RCC 7860 (cell line): Measurements from ENCODE around the gene NELL2.
"Not testable (repeated sequence)": the region's sequence is repeated elsewhere in the genome, so short reads cannot be mapped to it uniquely, and the experiment has no call there.

Experiments used
- DNase-seq: peaks from one replicate; pipeline ENCODE4 v3.0.0-alpha.2; 2015; ENCODE audit warnings: low spot score
- FAIRE-seq: peaks from 2 replicates; lab custom pipeline; 2012; peaks lifted over from hg19 to GRCh38; lab: Jason Lieb, UNC

The NELL2 gene

GRCh38 chr12:44847888-44848702 lies 28.0 kb downstream of the NELL2 start:
- FAIRE-seq (no peak), DNase-seq (no peak)

- no peak for FAIRE-seq
- no peak for DNase-seq
Observed at GRCh38 chr12:44847403-44847802, 28.7 kb downstream of the NELL2 start.

GRCh38 chr12:44846826-44847225 lies 29.3 kb downstream of the NELL2 start:
- DNase-seq = no peak
- no peak for FAIRE-seq

- FAIRE-seq (no peak), DNase-seq (no peak)
Observed at GRCh38 chr12:44842669-44843068, 33.4 kb downstream of the NELL2 start.

GRCh38 chr12:44839785-44840184 lies 36.3 kb downstream of the NELL2 start:
- FAIRE-seq (no peak), DNase-seq (no peak)

- FAIRE-seq = no peak
Observed at GRCh38 chr12:44837114-44837755, 38.9 kb downstream of the NELL2 start.

GRCh38 chr12:44835641-44836379 lies 40.3 kb downstream of the NELL2 start:
- DNase-seq = no peak
- no peak for FAIRE-seq

More at GRCh38 chr12:44837114-44837755, 38.9 kb downstream of the NELL2 start:
- DNase-seq = no peak

GRCh38 chr12:44834996-44835395 lies 41.1 kb downstream of the NELL2 start:
- not testable (repeated sequence) for DNase-seq, FAIRE-seq

- FAIRE-seq (no peak), DNase-seq (no peak)
Observed at GRCh38 chr12:44833561-44833960, 42.6 kb downstream of the NELL2 start.

- no peak for DNase-seq
- no peak for FAIRE-seq
Observed at GRCh38 chr12:44830566-44831055, 45.5 kb downstream of the NELL2 start.

- FAIRE-seq = no peak
Observed at GRCh38 chr12:44829045-44829444, 47.1 kb downstream of the NELL2 start.

GRCh38 chr12:44827832-44828438 lies 48.2 kb downstream of the NELL2 start:
- DNase-seq (no peak), FAIRE-seq (no peak)

More at GRCh38 chr12:44829045-44829444, 47.1 kb downstream of the NELL2 start:
- no peak for DNase-seq

GRCh38 chr12:44821702-44822101 lies 54.4 kb downstream of the NELL2 start:
- not testable (repeated sequence) for DNase-seq, FAIRE-seq

GRCh38 chr12:44819884-44820283 lies 56.2 kb downstream of the NELL2 start:
- FAIRE-seq (no peak), DNase-seq (no peak)

- no peak for FAIRE-seq
- no peak for DNase-seq
Observed at GRCh38 chr12:44817687-44818086, 58.4 kb downstream of the NELL2 start.

- no peak for DNase-seq
- FAIRE-seq = no peak
Observed at GRCh38 chr12:44816446-44817017, 59.6 kb downstream of the NELL2 start.

GRCh38 chr12:44812062-44812461 lies 64.1 kb downstream of the NELL2 start:
- no peak for FAIRE-seq
- DNase-seq = no peak

GRCh38 chr12:44804068-44804467 lies 72.0 kb downstream of the NELL2 start:
- DNase-seq (no peak), FAIRE-seq (no peak)

GRCh38 chr12:44795970-44796369 lies 80.1 kb downstream of the NELL2 start:
- no peak for FAIRE-seq
- no peak for DNase-seq

- DNase-seq (no peak), FAIRE-seq (no peak)
Observed at GRCh38 chr12:44788731-44789130, 87.4 kb downstream of the NELL2 start.
